GM19455 (cell line): ENCODE measurements around the gene ABCB8.
A peak's percentile ranks its signal among the peaks of the same experiment; 100 is the strongest.
"Not testable (repeated sequence)": the region's sequence is repeated elsewhere in the genome, so short reads cannot be mapped to it uniquely, and the experiment has no call there.

Experiments
- ATAC-seq: cut with Tn5 transposase; IDR thresholded peaks from one replicate; pipeline ENCODE4 v1.9.1; 2021; ENCODE audit not compliant: unreplicated experiment

The ABCB8 gene

GRCh38 chr7:151013733-151014497, 14.3 kb upstream of the ABCB8 start:
- no peak for ATAC-seq

GRCh38 chr7:151014950-151015349, 13.3 kb upstream of the ABCB8 start:
- no peak for ATAC-seq

GRCh38 chr7:151015967-151016366, 12.3 kb upstream of the ABCB8 start:
- ATAC-seq = no peak

- ATAC-seq = no peak
Observed at GRCh38 chr7:151016505-151016904, 11.7 kb upstream of the ABCB8 start.

GRCh38 chr7:151016942-151017341, 11.3 kb upstream of the ABCB8 start:
- no peak for ATAC-seq

- ATAC-seq = no peak
Observed at GRCh38 chr7:151017370-151017952, 10.8 kb upstream of the ABCB8 start.

GRCh38 chr7:151017953-151018420, 10.3 kb upstream of the ABCB8 start:
- no peak for ATAC-seq

- ATAC-seq = no peak
Observed at GRCh38 chr7:151018421-151019129, 9.7 kb upstream of the ABCB8 start.

- no peak for ATAC-seq
Observed at GRCh38 chr7:151019130-151019447, 9.2 kb upstream of the ABCB8 start.

- no peak for ATAC-seq
Observed at GRCh38 chr7:151020231-151020630, 8.0 kb upstream of the ABCB8 start.

GRCh38 chr7:151023232-151023631, 5.0 kb upstream of the ABCB8 start:
- no peak for ATAC-seq

- ATAC-seq = no peak
Observed at GRCh38 chr7:151024435-151025056, 3.7 kb upstream of the ABCB8 start, which contains the start of gene ATG9B. TSS of gene ATG9B (minus strand) at chr7:151024494. CDS start at chr7:151024423, 71 bp downstream.

- ATAC-seq = no peak
Observed at GRCh38 chr7:151025924-151026671, 2.2 kb upstream of the ABCB8 start.

- ATAC-seq = not testable (repeated sequence)
Observed at GRCh38 chr7:151026771-151027727, 1.2 kb upstream of the ABCB8 start.

- ATAC-seq = peak; percentile 9
Observed at GRCh38 chr7:151027728-151028130, 521 bp upstream of the ABCB8 start.

GRCh38 chr7:151028948-151029501, 775 bp downstream of the ABCB8 start:
- ATAC-seq = no peak

GRCh38 chr7:151031011-151031410, 2.8 kb downstream of the ABCB8 start:
- ATAC-seq = no peak

- ATAC-seq = no peak
Observed at GRCh38 chr7:151032936-151033863, 5.0 kb downstream of the ABCB8 start.
